Activated CD4-positive, alpha-beta T cell treated with anti-CD3 and anti-CD28 coated beads for 36 hours (primary cell): ENCODE data around the gene RRAS2. TPM values are rescaled to one million over a fixed set of nuclear protein-coding genes. Genes with fewer than 3 reads are reported as not detected.
"Not testable (repeated sequence)": the region's sequence is repeated elsewhere in the genome, so short reads cannot be mapped to it uniquely, and the experiment has no call there.

Experiments used
- ATAC-seq: fragments of 200-7000 bp; cut with Tn5 transposase; one replicate; pipeline ENCODE4 v1.10.0; 2021; ENCODE audit warnings: mild to moderate bottlenecking, moderate library complexity
- CTCF ChIA-PET: fragments of 350-600 bp; sonication (Branson Sonifier 250); formaldehyde crosslinking; loops from one replicate; lab custom pipeline; 2021; ENCODE audit warnings: antibody characterized with exemption; lab: Charles Lee
- POLR2A ChIA-PET: fragments of 350-600 bp; sonication (Branson Sonifier 250); formaldehyde crosslinking; loops from one replicate; lab custom pipeline; 2021; ENCODE audit warnings: antibody characterized with exemption, inconsistent platforms; lab: Charles Lee
- DNase-seq: peaks from one replicate; pipeline ENCODE4 v3.0.0-alpha.2; 2020
- H3K27ac Mint-ChIP-seq: one replicate; pipeline ENCODE4 v1.8.0; 2021; ENCODE audit warnings: mixed read lengths
- H3K27me3 Mint-ChIP-seq: one replicate; pipeline ENCODE4 v1.8.0; 2021; ENCODE audit warnings: mixed read lengths
- H3K36me3 Mint-ChIP-seq: one replicate; pipeline ENCODE4 v1.8.0; 2021; ENCODE audit warnings: low read depth, mixed read lengths
- H3K4me1 Mint-ChIP-seq: one replicate; pipeline ENCODE4 v1.8.0; 2021; ENCODE audit warnings: mixed read lengths
- H3K4me3 Mint-ChIP-seq: one replicate; pipeline ENCODE4 v1.8.0; 2021; ENCODE audit warnings: mild to moderate bottlenecking, moderate library complexity, mixed read lengths
- H3K9me3 Mint-ChIP-seq: one replicate; pipeline ENCODE4 v1.8.0; 2021; ENCODE audit warnings: low read depth, mixed read lengths
- intact Hi-C, 2 experiments: fragments of 100-400 bp; cut with DNase I in 1 of 2; cut with micrococcal nuclease in 1 of 2; formaldehyde crosslinking; loops; one replicate each; pipeline versions ENCODE4 v1.14.2 to v1.15.1; 2022 to 2024; cut with DNase I, micrococcal nuclease
- total RNA-seq, 2 experiments: library from RNA; stranded (reverse); gene quantifications; one replicate each; pipeline ENCODE4 v1.2.3, GENCODE V29; 2021

RRAS2 gene
- total RNA-seq, 2 experiments from 2014 or later, result 35.0 to 48.0 TPM

DNA sequence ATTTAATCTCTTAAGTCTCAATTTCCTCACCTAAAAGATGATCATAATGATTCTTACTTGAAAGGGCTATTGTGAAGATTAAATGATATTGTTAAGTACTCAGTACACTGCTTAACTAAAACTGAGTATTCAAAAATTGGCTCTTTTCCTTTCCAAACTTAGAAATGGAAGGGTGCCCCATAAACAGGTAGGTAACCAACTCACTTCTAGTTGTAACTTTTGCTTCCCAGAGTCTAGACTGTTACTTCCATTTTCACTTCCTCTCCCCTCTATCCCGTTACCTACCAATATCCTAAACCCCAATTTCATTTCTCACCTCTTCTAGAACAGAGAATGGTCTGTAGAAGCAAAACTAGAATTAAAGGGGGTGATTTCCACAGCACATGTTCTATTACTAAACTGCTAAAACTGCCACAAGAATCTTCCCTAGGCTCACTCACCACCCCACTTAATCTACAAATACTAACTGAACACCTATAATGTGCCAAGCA lies 50.0 kb downstream of the RRAS2 start:
- H3K9me3 Mint-ChIP-seq, result no peaks in the 10 kb centered on the region
- CTCF ChIA-PET, result interaction anchor here (0.7 to 2.4 kb wide), 21 partner anchors 10 to 354 kb away, joined by 3 to 15 read pairs (median 4); no protein-coding TSS in a partner anchor

DNA sequence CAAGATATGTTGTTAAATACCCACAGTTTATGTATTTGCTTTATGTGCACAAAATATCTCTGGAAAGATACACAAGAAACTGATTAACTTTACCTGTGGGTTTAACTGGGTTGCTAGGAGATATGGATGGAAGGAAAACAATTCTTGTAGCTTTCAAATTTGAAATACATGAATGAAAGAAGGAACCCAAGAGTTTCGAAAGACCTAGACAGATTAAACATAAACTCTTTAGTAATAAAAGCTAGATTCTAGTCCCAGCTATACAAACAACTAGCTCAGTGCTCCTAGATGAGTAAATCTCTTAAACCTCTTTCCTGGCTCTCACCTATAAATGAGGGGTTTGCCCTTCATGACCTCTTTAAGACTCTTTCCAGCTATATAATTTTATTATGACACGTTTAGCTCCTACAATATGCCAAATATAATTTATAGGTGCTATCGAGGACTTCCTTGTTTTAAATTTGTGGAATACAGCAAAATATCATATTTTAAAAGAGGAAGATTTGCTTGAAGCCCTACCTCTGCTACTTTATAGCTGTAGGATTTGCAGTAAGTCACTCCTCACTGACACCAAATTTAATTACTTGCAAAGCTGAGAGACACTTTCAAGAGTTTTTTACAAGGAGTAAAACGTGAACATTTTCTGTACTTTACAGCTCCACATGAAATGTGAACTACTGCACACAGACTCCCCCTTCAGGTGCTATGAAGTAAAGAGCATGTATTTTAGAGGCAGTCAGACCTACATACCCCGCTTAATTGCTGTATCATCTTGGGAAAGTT lies 50.7 kb downstream of the RRAS2 start:
- peak; percentile 86 for ATAC-seq
- Mint-ChIP-seq H3K27ac (no peak overlapping the region), H3K4me3 (no peak overlapping the region), H3K9me3 (no peaks in the 10 kb centered on the region), H3K27me3 (no peaks in the 10 kb centered on the region), H3K4me1 (peaks cover 10% of the 10 kb centered on the region), H3K36me3 (no peaks in the 10 kb centered on the region)
- no peak for DNase-seq
- intact Hi-C loops, result no loop called here
- ChIA-PET POLR2A (no interaction called here), CTCF (interaction anchor here (0.7 to 2.4 kb wide), 23 partner anchors 11 to 353 kb away, joined by 3 to 15 read pairs (median 4); no protein-coding TSS in a partner anchor)

More for the DNA sequence above, 50.0 kb downstream of the RRAS2 start:
- H3K36me3 Mint-ChIP-seq, result no peaks in the 10 kb centered on the region
- H3K4me1 Mint-ChIP-seq, result peaks cover 15% of the 10 kb centered on the region
- DNase-seq, result no peak
- H3K4me3 Mint-ChIP-seq, result no peak overlapping the region
- ATAC-seq, result peak; percentile 34
- H3K27me3 Mint-ChIP-seq, result no peaks in the 10 kb centered on the region
- POLR2A ChIA-PET, result no interaction called here
- H3K27ac Mint-ChIP-seq, result no peak overlapping the region
- intact Hi-C loops, result no loop called here

DNA sequence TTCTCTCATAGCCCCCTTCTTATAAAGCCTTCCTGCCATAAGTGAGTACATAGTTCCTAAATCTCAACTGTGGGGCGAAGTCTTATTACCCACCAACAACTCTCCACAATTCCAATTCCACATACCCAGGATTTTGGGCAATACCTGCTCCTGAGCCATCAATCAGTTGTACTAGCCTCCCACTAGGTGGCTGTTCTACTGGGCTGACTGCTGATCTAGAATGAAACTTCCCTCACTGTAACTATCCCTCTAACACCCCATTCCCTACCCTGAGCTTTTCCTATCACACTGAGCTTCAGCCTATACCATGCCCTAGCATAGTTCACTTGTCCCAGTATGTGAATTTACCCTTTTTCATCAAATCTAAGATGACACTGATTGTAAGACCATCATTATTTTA lies 52.5 kb downstream of the RRAS2 start:
- H3K27me3 Mint-ChIP-seq, result no peaks in the 10 kb centered on the region
- CTCF ChIA-PET, result interaction anchor here (0.7 to 3.3 kb wide), 2 partner anchors 8 to 871 kb away, joined by 4 to 15 read pairs; no protein-coding TSS in a partner anchor

DNA sequence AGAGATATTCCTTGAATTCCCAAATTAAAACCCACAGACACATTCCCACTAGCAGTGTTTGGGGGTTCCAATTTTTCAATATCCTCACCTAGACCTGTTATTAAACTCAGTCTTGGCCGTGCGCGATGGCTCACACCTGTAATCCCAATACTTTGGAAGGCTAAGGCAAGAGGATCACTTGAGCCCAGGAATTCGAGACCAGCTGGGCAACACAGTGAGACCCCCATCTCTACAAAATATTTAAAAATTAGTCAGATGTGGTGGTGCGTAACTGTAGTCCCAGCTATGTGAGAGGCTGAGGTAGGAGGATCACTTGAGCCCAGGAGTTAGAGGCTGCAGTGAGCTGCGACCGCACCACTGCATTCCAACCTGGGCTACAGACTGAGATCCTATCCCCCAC lies 53.3 kb downstream of the RRAS2 start:
- H3K4me3 Mint-ChIP-seq, result no peak overlapping the region
- H3K27me3 Mint-ChIP-seq, result no peaks in the 10 kb centered on the region
- H3K9me3 Mint-ChIP-seq, result no peaks in the 10 kb centered on the region
- no peaks in the 10 kb centered on the region for H3K4me1 Mint-ChIP-seq
- no peaks in the 10 kb centered on the region for H3K36me3 Mint-ChIP-seq
- ChIA-PET CTCF (interaction anchor here (1.1 to 6.5 kb wide), 6 partner anchors 9 to 149 kb away, joined by 3 to 95 read pairs (median 9); no protein-coding TSS in a partner anchor), POLR2A (interaction anchor here (0.6 to 0.9 kb wide), 2 partner anchors 24 to 47 kb away, joined by 3 read pairs; no protein-coding TSS in a partner anchor)
- DNase-seq (no peak), ATAC-seq (no peak)
- intact Hi-C loops, result no loop called here
- H3K27ac Mint-ChIP-seq, result no peak overlapping the region

More for the DNA sequence above, 52.5 kb downstream of the RRAS2 start:
- POLR2A ChIA-PET, result interaction anchor here (0.7 kb wide), 1 partner anchor 23 kb away, joined by 4 read pairs; no protein-coding TSS in a partner anchor
- intact Hi-C loops, result no loop called here
- DNase-seq (no peak), ATAC-seq (no peak)
- Mint-ChIP-seq H3K36me3 (no peaks in the 10 kb centered on the region), H3K4me1 (no peaks in the 10 kb centered on the region), H3K4me3 (no peak overlapping the region), H3K27ac (no peak overlapping the region), H3K9me3 (no peaks in the 10 kb centered on the region)

DNA sequence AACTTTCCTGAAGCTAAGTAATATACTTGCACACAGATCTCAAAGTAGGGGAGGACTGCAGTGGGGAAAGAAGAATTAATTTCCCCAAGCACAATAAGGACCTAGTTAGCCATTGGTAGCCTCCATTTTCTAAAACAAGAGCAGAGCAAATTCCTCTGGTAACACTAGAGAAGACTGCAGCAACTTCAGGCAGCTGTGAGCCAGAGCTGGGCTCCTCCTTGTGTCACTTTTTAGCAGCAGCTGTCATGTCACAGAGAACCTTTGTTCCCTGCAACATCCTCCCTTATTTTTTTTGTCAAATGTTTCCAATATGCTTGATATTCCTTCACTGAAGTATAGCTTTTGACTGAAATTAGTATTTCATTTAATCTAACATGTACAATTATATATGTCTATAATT lies 54.4 kb downstream of the RRAS2 start:
- intact Hi-C loops, result loop anchor here in 1 of 2 experiments (5.0 kb wide), 1 partner anchor 603 kb away; no protein-coding TSS in a partner anchor
- DNase-seq (no peak), ATAC-seq (no peak)
- Mint-ChIP-seq H3K27me3 (no peaks in the 10 kb centered on the region), H3K36me3 (no peaks in the 10 kb centered on the region), H3K4me3 (no peak overlapping the region), H3K9me3 (no peaks in the 10 kb centered on the region), H3K27ac (no peak overlapping the region), H3K4me1 (no peaks in the 10 kb centered on the region)
- POLR2A ChIA-PET, result interaction anchor here (0.5 to 0.7 kb wide), 3 partner anchors 77 to 145 kb away, joined by 3 to 4 read pairs (median 4); no protein-coding TSS in a partner anchor
- CTCF ChIA-PET, result interaction anchor here (0.7 to 6.5 kb wide), 10 partner anchors 10 to 919 kb away, joined by 3 to 95 read pairs (median 6); no protein-coding TSS in a partner anchor

DNA sequence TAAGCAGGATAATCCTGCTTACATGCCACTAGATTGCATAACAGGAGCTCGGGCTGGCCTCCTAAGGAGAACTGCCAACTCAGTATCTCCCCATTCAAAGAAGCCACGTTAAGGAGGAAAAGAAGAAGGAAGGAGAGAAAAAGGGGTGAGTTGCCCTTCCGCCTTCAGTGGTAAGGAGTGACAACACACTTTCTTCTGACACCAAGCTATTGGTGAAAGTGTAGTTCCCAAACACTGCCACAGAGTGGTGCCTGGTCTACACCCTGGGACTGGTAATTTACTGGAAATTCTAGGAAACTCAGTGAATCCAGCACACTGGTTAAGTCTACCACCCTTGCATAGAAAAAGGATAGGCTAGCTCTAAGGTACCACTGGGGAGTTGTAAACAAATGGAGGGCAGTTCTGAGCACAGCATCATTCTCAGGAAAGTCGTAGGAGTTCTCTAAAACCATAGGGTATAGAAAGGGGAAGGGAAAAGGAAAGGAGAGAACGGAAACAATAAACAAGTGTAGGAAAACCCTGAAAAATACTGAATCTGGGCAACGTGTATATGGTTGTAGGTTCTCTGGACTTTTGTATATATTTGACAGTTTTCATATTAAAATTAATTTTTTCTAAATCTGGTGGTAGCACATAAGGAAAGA lies 58.2 kb downstream of the RRAS2 start:
- POLR2A ChIA-PET, result interaction anchor here (0.7 kb wide), 1 partner anchor 220 kb away, joined by 5 read pairs; no protein-coding TSS in a partner anchor
- no peaks in the 10 kb centered on the region for H3K36me3 Mint-ChIP-seq
- intact Hi-C loops, result loop anchor here (1.0 to 5.0 kb wide), 4 partner anchors 118 to 607 kb away; no protein-coding TSS in a partner anchor
- no peak overlapping the region for H3K4me3 Mint-ChIP-seq
- H3K4me1 Mint-ChIP-seq, result no peaks in the 10 kb centered on the region
- no peak overlapping the region for H3K27ac Mint-ChIP-seq
- no peaks in the 10 kb centered on the region for H3K27me3 Mint-ChIP-seq
- no peaks in the 10 kb centered on the region for H3K9me3 Mint-ChIP-seq
- DNase-seq, result peak; percentile 66
- peak; percentile 97 for ATAC-seq
- CTCF ChIA-PET, result interaction anchor here (0.6 to 6.5 kb wide), 34 partner anchors 9 to 619 kb away, joined by 3 to 95 read pairs (median 4); partner anchors contain the start of gene RRAS2

DNA sequence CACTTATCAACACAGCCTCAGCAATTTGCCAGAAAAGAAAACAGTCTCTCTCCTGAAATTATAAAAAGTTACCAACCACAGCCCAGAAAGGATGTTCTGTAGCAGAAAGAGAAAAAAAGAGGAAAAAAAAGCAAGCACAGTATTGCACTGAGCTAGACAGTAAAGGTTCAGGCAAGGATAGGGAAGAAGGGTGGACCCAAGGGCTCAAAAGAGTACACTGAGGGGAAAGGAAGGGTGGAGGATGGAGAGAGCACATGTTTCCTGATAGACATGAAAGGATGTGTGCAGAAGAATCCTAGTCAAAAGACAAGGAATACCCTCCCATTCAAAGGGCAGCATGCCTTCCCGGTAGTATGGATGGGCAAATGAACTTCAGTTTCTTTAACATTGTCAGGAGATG lies 59.1 kb downstream of the RRAS2 start:
- Mint-ChIP-seq H3K4me3 (no peak overlapping the region), H3K27me3 (no peaks in the 10 kb centered on the region), H3K36me3 (no peaks in the 10 kb centered on the region), H3K27ac (no peak overlapping the region), H3K4me1 (no peaks in the 10 kb centered on the region), H3K9me3 (no peaks in the 10 kb centered on the region)
- intact Hi-C loops, result loop anchor here (1.0 to 5.0 kb wide), 4 partner anchors 118 to 607 kb away; no protein-coding TSS in a partner anchor
- POLR2A ChIA-PET, result no interaction called here
- no peak for ATAC-seq
- CTCF ChIA-PET, result interaction anchor here (0.6 to 6.5 kb wide), 14 partner anchors 10 to 474 kb away, joined by 3 to 95 read pairs (median 4); no protein-coding TSS in a partner anchor
- DNase-seq, result no peak

DNA sequence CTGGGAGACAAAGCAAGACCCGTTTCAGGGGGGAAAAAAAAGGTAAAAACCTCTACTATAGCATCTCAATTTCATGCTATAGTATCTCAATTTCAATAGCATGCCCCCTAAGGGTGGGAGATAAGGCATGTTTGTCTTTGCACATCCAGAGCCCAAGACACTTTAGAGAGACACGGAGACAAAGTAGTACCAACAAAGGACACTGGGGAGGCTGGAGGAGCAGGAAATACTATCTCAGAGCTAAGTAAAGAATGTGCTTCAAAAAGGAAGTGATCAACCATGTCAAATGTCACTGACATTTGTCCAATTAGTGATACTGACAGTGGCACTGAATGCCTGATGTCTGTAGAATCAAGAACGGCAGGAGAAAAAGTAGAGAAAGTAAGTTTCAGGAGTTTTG lies 68.6 kb downstream of the RRAS2 start:
- H3K27ac Mint-ChIP-seq, result peak overlapping the region; percentile 48
- intact Hi-C loops, result no loop called here
- peaks cover 25% of the 10 kb centered on the region for H3K36me3 Mint-ChIP-seq
- H3K4me3 Mint-ChIP-seq, result no peak overlapping the region
- POLR2A ChIA-PET, result no interaction called here
- CTCF ChIA-PET, result interaction anchor here (0.6 to 1.1 kb wide), 3 partner anchors 10 to 165 kb away, joined by 3 to 4 read pairs (median 3); no protein-coding TSS in a partner anchor
- H3K4me1 Mint-ChIP-seq, result peaks cover 5% of the 10 kb centered on the region
- no peaks in the 10 kb centered on the region for H3K9me3 Mint-ChIP-seq
- no peak for ATAC-seq
- H3K27me3 Mint-ChIP-seq, result no peaks in the 10 kb centered on the region
- no peak for DNase-seq

DNA sequence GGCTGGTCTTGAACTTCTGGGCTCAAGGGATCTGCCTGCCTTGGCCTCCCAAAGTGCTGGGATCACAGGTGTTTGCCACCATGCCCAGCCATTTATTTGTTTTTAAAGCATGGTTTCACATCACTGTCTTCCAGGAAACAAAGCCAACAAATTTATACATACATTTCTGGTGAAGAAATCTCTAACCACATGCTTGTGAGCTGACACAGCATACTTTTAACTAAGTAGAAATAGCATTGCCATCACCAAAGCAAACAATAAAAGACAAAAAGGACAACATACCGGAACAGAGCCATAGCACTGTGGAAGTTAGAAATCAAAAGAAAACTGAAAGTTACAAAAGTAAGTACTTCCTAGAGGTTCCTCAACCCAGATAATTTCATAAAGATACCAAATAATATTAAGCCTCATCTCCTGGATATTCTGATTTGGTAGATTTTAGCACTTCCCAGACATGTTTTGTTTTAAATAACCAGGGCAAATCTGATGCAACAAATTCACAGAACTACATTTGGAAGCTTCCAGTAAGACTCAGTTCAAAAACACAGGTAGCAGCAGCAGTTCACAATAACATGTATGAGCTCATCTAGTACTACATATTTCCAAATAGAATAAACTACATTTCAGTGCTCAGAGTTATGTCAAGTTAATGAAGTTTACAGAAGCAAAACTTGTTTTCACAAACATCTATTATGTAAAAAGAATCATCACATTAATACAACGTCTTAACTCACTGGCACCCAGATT lies 70.6 kb downstream of the RRAS2 start:
- no peak overlapping the region for H3K27ac Mint-ChIP-seq
- peak; percentile 42 for ATAC-seq
- ChIA-PET CTCF (interaction anchor here (1.1 to 1.4 kb wide), 2 partner anchors 12 to 20 kb away, joined by 4 to 6 read pairs; no protein-coding TSS in a partner anchor), POLR2A (no interaction called here)
- H3K36me3 Mint-ChIP-seq, result peaks cover 15% of the 10 kb centered on the region
- H3K4me1 Mint-ChIP-seq, result peaks cover 5% of the 10 kb centered on the region
- no peak for DNase-seq
- no peaks in the 10 kb centered on the region for H3K9me3 Mint-ChIP-seq
- H3K4me3 Mint-ChIP-seq, result no peak overlapping the region
- intact Hi-C loops, result no loop called here
- H3K27me3 Mint-ChIP-seq, result no peaks in the 10 kb centered on the region

DNA sequence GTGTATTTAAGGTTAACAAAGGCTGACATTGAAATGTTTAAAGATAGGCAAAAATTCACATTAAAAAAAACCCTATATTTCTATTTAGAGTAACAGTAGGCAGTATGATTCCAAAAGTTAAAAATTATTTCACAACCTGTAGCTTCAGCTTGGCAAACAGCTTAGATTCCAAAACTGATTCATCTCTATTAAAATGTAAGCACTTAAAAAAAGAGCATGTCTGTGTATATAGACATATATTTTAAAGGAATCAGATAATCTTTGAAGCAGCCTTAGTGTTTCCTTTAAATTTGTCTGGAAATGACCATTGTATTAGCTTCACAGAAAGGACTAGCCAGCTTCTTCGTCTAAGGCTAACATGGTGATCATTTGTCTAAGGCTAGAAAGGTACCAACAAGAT lies 80.1 kb downstream of the RRAS2 start:
- H3K4me3 Mint-ChIP-seq, H3K27ac Mint-ChIP-seq, H3K4me1 Mint-ChIP-seq, ATAC-seq, H3K27me3 Mint-ChIP-seq, intact Hi-C loops, DNase-seq, H3K9me3 Mint-ChIP-seq, POLR2A ChIA-PET, H3K36me3 Mint-ChIP-seq: not testable (repeated sequence)
- CTCF ChIA-PET, result interaction anchor here (0.7 kb wide), 1 partner anchor 89 kb away, joined by 4 read pairs; no protein-coding TSS in a partner anchor
